Endodermal cell (in vitro differentiated cells): Measurements from ENCODE around the gene LRCH4. TPM values are rescaled to one million over a fixed set of nuclear protein-coding genes. Genes with fewer than 3 reads are reported as not detected.
A peak's percentile ranks its signal among the peaks of the same experiment; 100 is the strongest.
"Not testable (repeated sequence)": the region's sequence is repeated elsewhere in the genome, so short reads cannot be mapped to it uniquely, and the experiment has no call there.

ENCODE experiments used
- DNase-seq: peaks from one replicate; pipeline ENCODE4 v3.0.0-alpha.2; 2017
- H3K27ac ChIP-seq: 2 replicates; pipeline ENCODE4 v1.5.1; 2013; ENCODE audit warnings: mild to moderate bottlenecking, low read depth, low read length, moderate library complexity
- H3K27me3 ChIP-seq: 2 replicates; pipeline ENCODE4 v1.6.1; 2013; ENCODE audit warnings: mild to moderate bottlenecking, low read length, moderate library complexity; ENCODE audit not compliant: insufficient read depth, control insufficient read depth, poor library complexity, severe bottlenecking
- H3K36me3 ChIP-seq: 2 replicates; pipeline ENCODE4 v1.7.0; 2013; ENCODE audit warnings: mild to moderate bottlenecking, low read length, moderate library complexity; ENCODE audit not compliant: control insufficient read depth, insufficient read depth
- H3K4me1 ChIP-seq: one replicate; pipeline ENCODE4 v1.7.0; 2013; ENCODE audit warnings: low read length; ENCODE audit not compliant: control insufficient read depth, insufficient read depth
- H3K4me3 ChIP-seq: 2 replicates; pipeline ENCODE4 v1.5.1; 2013; ENCODE audit warnings: mild to moderate bottlenecking, low read length, moderate library complexity
- H3K9ac ChIP-seq: 2 replicates; pipeline ENCODE4 v1.6.1; 2013; ENCODE audit warnings: mild to moderate bottlenecking, low read length, moderate library complexity; ENCODE audit not compliant: poor library complexity, severe bottlenecking; ENCODE audit errors: extremely low read depth
- H3K9me3 ChIP-seq: 2 replicates; pipeline ENCODE4 v1.6.1; 2013; ENCODE audit warnings: mild to moderate bottlenecking, low read length, moderate library complexity; ENCODE audit not compliant: control insufficient read depth
- H3K27ac Mint-ChIP-seq: 2 replicates; pipeline ENCODE4 v1.8.0; 2020; ENCODE audit warnings: mixed read lengths
- H3K27me3 Mint-ChIP-seq: 2 replicates; pipeline ENCODE4 v1.8.0; 2021; ENCODE audit warnings: mild to moderate bottlenecking, mixed read lengths; ENCODE audit not compliant: insufficient read depth
- H3K36me3 Mint-ChIP-seq: 2 replicates; pipeline ENCODE4 v1.8.0; 2020; ENCODE audit warnings: low read depth, mixed read lengths
- H3K4me1 Mint-ChIP-seq: 2 replicates; pipeline ENCODE4 v1.8.0; 2020; ENCODE audit warnings: mixed read lengths
- H3K4me3 Mint-ChIP-seq: 2 replicates; pipeline ENCODE4 v1.8.0; 2020; ENCODE audit warnings: mild to moderate bottlenecking, moderate library complexity, mixed read lengths
- H3K9me3 Mint-ChIP-seq: 2 replicates; pipeline ENCODE4 v1.8.0; 2020; ENCODE audit warnings: mild to moderate bottlenecking, mixed read lengths
- WGBS, 2 experiments: methylation state at CpG; one replicate each; pipeline versions ENCODE4 v1.1.5 to v1.1.7; 2013; ENCODE audit warnings: missing lambda C conversion rate in 2 of 2, mixed read lengths in 1 of 2; ENCODE audit not compliant: insufficient coverage in 1 of 2, insufficient read length in 1 of 2; 5-methylcytosine and 5-hydroxymethylcytosine counted together
- total RNA-seq, 2 donors: library from RNA; stranded (reverse); fragmentation: NEBNext Ultra II Directional in 1 of 2; extraction: Animal tissue kit (Norgen Biotek cat#: 25700) in 1 of 2; gene quantifications; 2 replicates in 1 of 2; 3 replicates in 1 of 2; pipeline ENCODE4 v1.2.1, GENCODE V29; 2021
- TF ChIP-seq, protein P1 (sequence below): fragments of 200-600 bp; sonication (generic); conservative IDR thresholded peaks from 2 replicates; pipeline ENCODE4 v1.5.0; 2021; ENCODE audit warnings: antibody characterized with exemption, mild to moderate bottlenecking

Gene LRCH4
- total RNA-seq, 2 donors from 2014 or later = 49.4 to 56.0 TPM

DNA sequence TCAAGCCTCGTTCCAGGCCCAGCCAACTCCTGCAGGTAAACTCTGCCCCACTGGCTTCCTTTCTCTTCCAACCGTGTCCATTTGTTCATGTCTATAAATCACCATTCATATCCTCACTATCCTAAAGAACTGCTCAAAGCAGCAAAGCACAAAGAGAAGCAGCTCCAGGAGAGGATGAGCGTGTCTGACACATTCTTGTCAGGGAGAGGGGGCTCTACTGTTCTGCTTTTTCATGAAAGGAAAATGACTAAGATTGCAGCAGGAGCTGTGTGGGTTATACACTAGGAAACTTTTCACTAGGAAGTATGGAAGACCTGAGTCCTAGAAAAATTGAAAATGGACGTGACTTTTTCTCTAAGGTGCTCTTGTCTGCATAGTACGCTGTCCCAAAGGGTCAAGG is 30.2 kb downstream of the LRCH4 start:
- H3K27me3 ChIP-seq = no peaks in the 10 kb centered on the region

DNA sequence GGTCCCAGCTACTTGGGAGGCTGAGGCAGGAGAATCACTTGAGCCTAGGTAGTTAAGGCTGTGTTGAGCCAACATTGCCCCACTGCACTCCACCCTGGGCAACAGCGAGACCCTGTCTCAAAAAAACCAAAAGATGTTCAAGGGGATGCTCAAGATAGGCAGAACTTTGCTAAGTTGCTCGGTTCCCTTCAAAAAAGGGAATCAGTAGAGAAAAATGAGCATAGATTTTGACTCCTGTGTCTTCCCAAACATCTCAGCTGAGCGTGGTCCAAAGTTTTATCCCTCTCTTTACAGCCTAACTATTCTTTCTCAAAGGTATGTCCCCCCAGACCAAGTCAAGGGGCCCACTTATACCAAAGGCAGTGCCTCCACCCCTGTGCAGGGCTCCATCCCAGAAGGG is 32.9 kb downstream of the LRCH4 start:
- Histone ChIP-seq H3K36me3 (peaks cover 89% of the 10 kb centered on the region), H3K27me3 (no peaks in the 10 kb centered on the region), H3K27ac (no peak overlapping the region), H3K9ac (no peak overlapping the region), H3K4me3 (no peak overlapping the region), H3K4me1 (no peaks in the 10 kb centered on the region), H3K9me3 (no peaks in the 10 kb centered on the region)
- Mint-ChIP-seq H3K27ac (peak overlapping the region; percentile 6), H3K9me3 (no peaks in the 10 kb centered on the region), H3K36me3 (peaks cover 53% of the 10 kb centered on the region), H3K27me3 (no peaks in the 10 kb centered on the region), H3K4me3 (no peak overlapping the region), H3K4me1 (no peaks in the 10 kb centered on the region)
- DNase-seq = no peak
- 91 to 96% methylated on average over 3 of the region's 3 CpGs for WGBS, 2 experiments
- TF ChIP-seq, protein P1, sequence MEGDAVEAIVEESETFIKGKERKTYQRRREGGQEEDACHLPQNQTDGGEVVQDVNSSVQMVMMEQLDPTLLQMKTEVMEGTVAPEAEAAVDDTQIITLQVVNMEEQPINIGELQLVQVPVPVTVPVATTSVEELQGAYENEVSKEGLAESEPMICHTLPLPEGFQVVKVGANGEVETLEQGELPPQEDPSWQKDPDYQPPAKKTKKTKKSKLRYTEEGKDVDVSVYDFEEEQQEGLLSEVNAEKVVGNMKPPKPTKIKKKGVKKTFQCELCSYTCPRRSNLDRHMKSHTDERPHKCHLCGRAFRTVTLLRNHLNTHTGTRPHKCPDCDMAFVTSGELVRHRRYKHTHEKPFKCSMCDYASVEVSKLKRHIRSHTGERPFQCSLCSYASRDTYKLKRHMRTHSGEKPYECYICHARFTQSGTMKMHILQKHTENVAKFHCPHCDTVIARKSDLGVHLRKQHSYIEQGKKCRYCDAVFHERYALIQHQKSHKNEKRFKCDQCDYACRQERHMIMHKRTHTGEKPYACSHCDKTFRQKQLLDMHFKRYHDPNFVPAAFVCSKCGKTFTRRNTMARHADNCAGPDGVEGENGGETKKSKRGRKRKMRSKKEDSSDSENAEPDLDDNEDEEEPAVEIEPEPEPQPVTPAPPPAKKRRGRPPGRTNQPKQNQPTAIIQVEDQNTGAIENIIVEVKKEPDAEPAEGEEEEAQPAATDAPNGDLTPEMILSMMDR = no peak

More for the DNA sequence above, 30.2 kb downstream of the LRCH4 start:
- Histone ChIP-seq H3K9me3 (no peaks in the 10 kb centered on the region), H3K4me3 (no peak overlapping the region), H3K36me3 (peaks cover 84% of the 10 kb centered on the region), H3K9ac (no peak overlapping the region), H3K4me1 (no peaks in the 10 kb centered on the region), H3K27ac (no peak overlapping the region)
- no peaks in the 10 kb centered on the region for H3K9me3 Mint-ChIP-seq
- no peak for DNase-seq
- H3K27me3 Mint-ChIP-seq = no peaks in the 10 kb centered on the region
- no peaks in the 10 kb centered on the region for H3K4me1 Mint-ChIP-seq
- 88 to 95% methylated on average over 4 to 5 of the region's 5 CpGs for WGBS, 2 experiments
- H3K4me3 Mint-ChIP-seq = no peak overlapping the region
- peaks cover 54% of the 10 kb centered on the region for H3K36me3 Mint-ChIP-seq
- TF ChIP-seq, protein P1 = no peak
- H3K27ac Mint-ChIP-seq = no peak overlapping the region

DNA sequence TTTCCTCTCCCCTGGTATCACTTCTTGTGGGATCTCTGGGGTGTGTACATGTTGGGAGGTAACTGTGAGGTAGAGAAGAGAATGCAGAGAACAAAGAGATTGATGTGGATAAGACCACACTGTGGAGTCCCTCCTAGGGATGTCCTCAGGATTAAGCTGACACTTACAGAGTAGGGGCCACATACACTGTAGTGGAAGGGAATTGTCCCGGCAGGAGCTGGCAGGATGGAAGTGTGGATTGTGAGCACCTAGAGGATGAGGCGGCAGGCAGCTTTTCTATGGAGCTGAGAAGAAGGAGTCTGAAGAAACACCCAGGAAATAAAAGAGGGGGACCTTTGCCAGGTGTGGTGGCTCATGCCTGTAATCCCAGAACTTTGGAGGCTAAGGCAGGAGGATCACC is 33.4 kb downstream of the LRCH4 start:
- H3K36me3 Mint-ChIP-seq = peaks cover 52% of the 10 kb centered on the region
- TF ChIP-seq, protein P1 = no peak

DNA sequence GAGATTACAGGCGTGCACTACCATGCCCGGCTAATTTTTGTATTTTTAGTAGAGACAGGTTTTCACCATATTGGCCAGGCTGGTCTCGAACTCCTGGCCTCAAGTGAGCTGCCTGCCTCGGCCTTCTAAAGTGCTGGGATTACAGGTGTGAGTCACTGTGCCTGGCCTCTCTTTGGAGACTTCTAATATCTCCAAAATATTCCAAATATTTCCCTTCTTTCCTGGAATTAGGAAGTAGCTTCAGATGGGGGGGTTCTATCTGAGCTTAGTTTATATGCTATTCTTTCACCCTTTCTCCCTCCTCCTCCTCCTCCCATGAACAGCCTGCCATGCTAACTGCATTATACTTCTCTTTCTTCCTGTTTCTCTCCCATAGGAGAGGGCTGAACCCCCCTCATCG is 37.5 kb downstream of the LRCH4 start:
- H3K27ac ChIP-seq, H3K27ac Mint-ChIP-seq, H3K27me3 ChIP-seq, H3K4me3 Mint-ChIP-seq, H3K4me3 ChIP-seq, DNase-seq, H3K27me3 Mint-ChIP-seq, H3K9me3 Mint-ChIP-seq, H3K9ac ChIP-seq, H3K9me3 ChIP-seq: not testable (repeated sequence)
- H3K36me3 ChIP-seq = peaks cover 56% of the 10 kb centered on the region
- peaks cover 34% of the 10 kb centered on the region for H3K4me1 ChIP-seq
- WGBS, 2 experiments = 90 to 93% methylated on average over 3 to 5 of the region's 5 CpGs
- peaks cover 24% of the 10 kb centered on the region for H3K36me3 Mint-ChIP-seq
- H3K4me1 Mint-ChIP-seq = peaks cover 45% of the 10 kb centered on the region

More for the DNA sequence above, 33.4 kb downstream of the LRCH4 start:
- Mint-ChIP-seq H3K4me3 (no peak overlapping the region), H3K9me3 (no peaks in the 10 kb centered on the region), H3K27me3 (no peaks in the 10 kb centered on the region), H3K27ac (no peak overlapping the region), H3K4me1 (peaks cover 5% of the 10 kb centered on the region)
- Histone ChIP-seq H3K36me3 (peaks cover 89% of the 10 kb centered on the region), H3K9ac (no peak overlapping the region), H3K4me1 (peaks cover 3% of the 10 kb centered on the region), H3K4me3 (no peak overlapping the region), H3K27ac (no peak overlapping the region), H3K27me3 (no peaks in the 10 kb centered on the region), H3K9me3 (no peaks in the 10 kb centered on the region)
- WGBS, 2 experiments = 93 to 100% methylated on average over 2 of the region's 2 CpGs
- DNase-seq = no peak
